Measurements from ENCODE around the gene FMNL2. TPM values are rescaled to one million over a fixed set of nuclear protein-coding genes. Genes with fewer than 3 reads are reported as not detected.

FMNL2 gene
- total RNA-seq, 1 experiment from 2014 or later, result 38.2 TPM

- Histone ChIP-seq H3K9me3 (no peaks in the 10 kb centered on the region), H3K36me3 (ENCODE audit: control insufficient read depth, insufficient read depth, low read length) (peaks cover 2% of the 10 kb centered on the region; the same call in 1 of the 2 replicates), H3K4me1 (peaks cover 7% of the 10 kb centered on the region), H3K4me3 (ENCODE audit: low read depth, low read length) (no peak overlapping the region), H3K27me3 (replicated peaks; ENCODE audit: control insufficient read depth, insufficient read depth, low read length) (no peaks in the 10 kb centered on the region)
- Mint-ChIP-seq H3K27ac (ENCODE audit: unreplicated experiment) (no peak overlapping the region), H3K4me1 (ENCODE audit: low read depth, unreplicated experiment) (peaks cover 10% of the 10 kb centered on the region), H3K36me3 (ENCODE audit: insufficient read depth, unreplicated experiment) (peaks cover 41% of the 10 kb centered on the region), H3K27me3 (ENCODE audit: insufficient read depth, unreplicated experiment) (no peaks in the 10 kb centered on the region), H3K9me3 (ENCODE audit: unreplicated experiment) (no peaks in the 10 kb centered on the region), H3K4me3 (ENCODE audit: unreplicated experiment) (no peak overlapping the region)
- peak; percentile 50 to 57 for TF ChIP-seq CTCF (IDR thresholded peaks at IDR 0.05; ENCODE audit: insufficient read depth in 1 of 2, low read depth in 1 of 2, low read length in 1 of 2, severe bottlenecking in 1 of 2, unreplicated experiment in 1 of 2)
- peak in 1 of 2 experiments; percentile 19 for DNase-seq
- intact Hi-C loops (cut with micrococcal nuclease; ENCODE audit: unreplicated experiment), result loop anchor here (1.0 to 5.0 kb wide), 4 partner anchors 60 to 451 kb away; partner anchors contain the start of gene FMNL2
- ChIA-PET POLR2A (no interaction called here), CTCF (interaction anchor here (0.6 kb wide), 1 partner anchor 444 kb away, joined by 10 read pairs; no protein-coding TSS in a partner anchor)
- BruUV-seq (replicated peaks), result no TSS peak
These were observed 292.5 kb downstream of the FMNL2 start for GRCh38 chr2:152627351-152627957.

- no peak for DNase-seq
- Mint-ChIP-seq H3K36me3 (ENCODE audit: insufficient read depth, unreplicated experiment) (peaks cover 45% of the 10 kb centered on the region), H3K27ac (ENCODE audit: unreplicated experiment) (no peak overlapping the region), H3K4me1 (ENCODE audit: low read depth, unreplicated experiment) (no peaks in the 10 kb centered on the region), H3K4me3 (ENCODE audit: unreplicated experiment) (no peak overlapping the region), H3K9me3 (ENCODE audit: unreplicated experiment) (no peaks in the 10 kb centered on the region), H3K27me3 (ENCODE audit: insufficient read depth, unreplicated experiment) (no peaks in the 10 kb centered on the region)
- no TSS peak for BruUV-seq (replicated peaks)
- no peak for TF ChIP-seq CTCF (IDR thresholded peaks at IDR 0.05; ENCODE audit: insufficient read depth in 1 of 2, low read depth in 1 of 2, low read length in 1 of 2, severe bottlenecking in 1 of 2, unreplicated experiment in 1 of 2)
- H3K27me3 ChIP-seq (replicated peaks; ENCODE audit: control insufficient read depth, insufficient read depth, low read length), result no peaks in the 10 kb centered on the region
- intact Hi-C loops (cut with micrococcal nuclease; ENCODE audit: unreplicated experiment), result loop anchor here (5.0 kb wide), 1 partner anchor 62 kb away; no protein-coding TSS in a partner anchor
- H3K36me3 ChIP-seq (ENCODE audit: control insufficient read depth, insufficient read depth, low read length), result peaks cover 2% of the 10 kb centered on the region; the same call in 1 of the 2 replicates
- H3K9me3 ChIP-seq, result no peaks in the 10 kb centered on the region
- ChIA-PET CTCF (no interaction called here), POLR2A (no interaction called here)
- no peak overlapping the region for H3K4me3 ChIP-seq (ENCODE audit: low read depth, low read length)
- H3K4me1 ChIP-seq, result no peaks in the 10 kb centered on the region
These were observed 294.2 kb downstream of the FMNL2 start for GRCh38 chr2:152629202-152629601.

GRCh38 chr2:152630466-152630865 lies 295.5 kb downstream of the FMNL2 start:
- Histone ChIP-seq H3K4me3 (ENCODE audit: low read depth, low read length) (no peak overlapping the region), H3K4me1 (no peaks in the 10 kb centered on the region), H3K27me3 (replicated peaks; ENCODE audit: control insufficient read depth, insufficient read depth, low read length) (no peaks in the 10 kb centered on the region), H3K36me3 (ENCODE audit: control insufficient read depth, insufficient read depth, low read length) (peaks cover 2% of the 10 kb centered on the region; the same call in 1 of the 2 replicates), H3K9me3 (no peaks in the 10 kb centered on the region)
- no TSS peak for BruUV-seq (replicated peaks)
- no peaks in the 10 kb centered on the region for H3K4me1 Mint-ChIP-seq (ENCODE audit: low read depth, unreplicated experiment)
- H3K9me3 Mint-ChIP-seq (ENCODE audit: unreplicated experiment), result no peaks in the 10 kb centered on the region
- DNase-seq, result no peak
- TF ChIP-seq CTCF (IDR thresholded peaks at IDR 0.05; ENCODE audit: insufficient read depth in 1 of 2, low read depth in 1 of 2, low read length in 1 of 2, severe bottlenecking in 1 of 2, unreplicated experiment in 1 of 2), result no peak
- ChIA-PET POLR2A (no interaction called here), CTCF (no interaction called here)
- intact Hi-C loops (cut with micrococcal nuclease; ENCODE audit: unreplicated experiment), result no loop called here
- H3K4me3 Mint-ChIP-seq (ENCODE audit: unreplicated experiment), result no peak overlapping the region
- H3K36me3 Mint-ChIP-seq (ENCODE audit: insufficient read depth, unreplicated experiment), result peaks cover 51% of the 10 kb centered on the region
- H3K27me3 Mint-ChIP-seq (ENCODE audit: insufficient read depth, unreplicated experiment), result no peaks in the 10 kb centered on the region
- H3K27ac Mint-ChIP-seq (ENCODE audit: unreplicated experiment), result no peak overlapping the region
